ENCODE measurements around the gene BFSP2.

The BFSP2 gene

GRCh38 chr3:133374708-133375402, 25.0 kb upstream of the BFSP2 start:
- DNase-seq (ENCODE audit: low spot score in 2 of 2), result peak; percentile 15 to 48
- Histone ChIP-seq H3K9me3 (no peaks in the 10 kb centered on the region), H3K36me3 (replicated peaks) (no peaks in the 10 kb centered on the region), H3K27me3 (ENCODE audit: low read depth) (peaks cover 3% of the 10 kb centered on the region; the same call in 1 of the 2 replicates), H3K4me1 (peaks cover 3% of the 10 kb centered on the region; the same call in 1 of the 2 replicates), H3K4me3 (no peak overlapping the region)
- in situ Hi-C loops (cut with MboI; ENCODE audit: low sequenced_read_pairs), result no loop called here

- H3K4me3 ChIP-seq, result no peak overlapping the region
- no peaks in the 10 kb centered on the region for H3K9me3 ChIP-seq
- no peak for DNase-seq (ENCODE audit: low spot score in 2 of 2)
- H3K36me3 ChIP-seq (replicated peaks), result no peaks in the 10 kb centered on the region
- peaks cover 3% of the 10 kb centered on the region; the same call in 1 of the 2 replicates for H3K4me1 ChIP-seq
- H3K27me3 ChIP-seq (ENCODE audit: low read depth), result peaks cover 2% of the 10 kb centered on the region; the same call in 1 of the 2 replicates
- in situ Hi-C loops (cut with MboI; ENCODE audit: low sequenced_read_pairs), result no loop called here
Measured at GRCh38 chr3:133375403-133375745, 24.5 kb upstream of the BFSP2 start.

GRCh38 chr3:133376810-133377209, 23.0 kb upstream of the BFSP2 start:
- in situ Hi-C loops (cut with MboI; ENCODE audit: low sequenced_read_pairs), result no loop called here
- Histone ChIP-seq H3K4me3 (no peak overlapping the region), H3K36me3 (replicated peaks) (no peaks in the 10 kb centered on the region), H3K4me1 (peaks cover 3% of the 10 kb centered on the region; the same call in 1 of the 2 replicates), H3K27me3 (ENCODE audit: low read depth) (no peaks in the 10 kb centered on the region), H3K9me3 (no peaks in the 10 kb centered on the region)
- DNase-seq (ENCODE audit: low spot score in 2 of 2), result no peak

GRCh38 chr3:133377396-133377795, 22.5 kb upstream of the BFSP2 start:
- peaks cover 3% of the 10 kb centered on the region; the same call in 1 of the 2 replicates for H3K4me1 ChIP-seq
- H3K27me3 ChIP-seq (ENCODE audit: low read depth), result no peaks in the 10 kb centered on the region
- in situ Hi-C loops (cut with MboI; ENCODE audit: low sequenced_read_pairs), result no loop called here
- no peak overlapping the region for H3K4me3 ChIP-seq
- DNase-seq (ENCODE audit: low spot score in 2 of 2), result peak in 1 of 2 experiments; percentile 14
- H3K36me3 ChIP-seq (replicated peaks), result no peaks in the 10 kb centered on the region
- no peaks in the 10 kb centered on the region for H3K9me3 ChIP-seq

- in situ Hi-C loops (cut with MboI; ENCODE audit: low sequenced_read_pairs), result loop anchor here (5.0 kb wide), 2 partner anchors 338 to 653 kb away; no protein-coding TSS in a partner anchor
- DNase-seq (ENCODE audit: low spot score in 2 of 2), result no peak
- 0 out of 2 replicates have a peak, but pooled peaks cover 2% of the 10 kb centered on the region for H3K27me3 ChIP-seq (ENCODE audit: low read depth)
- no peak overlapping the region for H3K4me3 ChIP-seq
- H3K9me3 ChIP-seq, result no peaks in the 10 kb centered on the region
- peaks cover 3% of the 10 kb centered on the region; the same call in 1 of the 2 replicates for H3K4me1 ChIP-seq
- no peaks in the 10 kb centered on the region for H3K36me3 ChIP-seq (replicated peaks)
Measured at GRCh38 chr3:133379926-133380325, 19.9 kb upstream of the BFSP2 start.

- Histone ChIP-seq H3K9me3 (no peaks in the 10 kb centered on the region), H3K4me3 (no peak overlapping the region), H3K36me3 (replicated peaks) (no peaks in the 10 kb centered on the region), H3K27me3 (ENCODE audit: low read depth) (0 out of 2 replicates have a peak, but pooled peaks cover 2% of the 10 kb centered on the region), H3K4me1 (no peaks in the 10 kb centered on the region; the same call in 1 of the 2 replicates)
- no peak for DNase-seq (ENCODE audit: low spot score in 2 of 2)
- in situ Hi-C loops (cut with MboI; ENCODE audit: low sequenced_read_pairs), result loop anchor here (5.0 kb wide), 2 partner anchors 338 to 653 kb away; no protein-coding TSS in a partner anchor
Measured at GRCh38 chr3:133380481-133381225, 19.2 kb upstream of the BFSP2 start.

GRCh38 chr3:133381346-133382109, 18.3 kb upstream of the BFSP2 start:
- no peak overlapping the region for H3K4me3 ChIP-seq
- H3K9me3 ChIP-seq, result no peaks in the 10 kb centered on the region
- H3K36me3 ChIP-seq (replicated peaks), result no peaks in the 10 kb centered on the region
- in situ Hi-C loops (cut with MboI; ENCODE audit: low sequenced_read_pairs), result loop anchor here (5.0 kb wide), 2 partner anchors 339 to 654 kb away; no protein-coding TSS in a partner anchor
- no peak for DNase-seq (ENCODE audit: low spot score in 2 of 2)
- H3K27me3 ChIP-seq (ENCODE audit: low read depth), result 0 out of 2 replicates have a peak, but pooled peaks cover 2% of the 10 kb centered on the region
- no peaks in the 10 kb centered on the region for H3K4me1 ChIP-seq

- in situ Hi-C loops (cut with MboI; ENCODE audit: low sequenced_read_pairs), result loop anchor here (5.0 kb wide), 2 partner anchors 341 to 656 kb away; no protein-coding TSS in a partner anchor
- Histone ChIP-seq H3K9me3 (no peaks in the 10 kb centered on the region), H3K36me3 (replicated peaks) (no peaks in the 10 kb centered on the region)
Measured at GRCh38 chr3:133383175-133383574, 16.7 kb upstream of the BFSP2 start.

GRCh38 chr3:133383741-133384140, 16.1 kb upstream of the BFSP2 start:
- no peak for DNase-seq (ENCODE audit: low spot score in 2 of 2)
- no peaks in the 10 kb centered on the region for H3K9me3 ChIP-seq
- H3K4me1 ChIP-seq, result no peaks in the 10 kb centered on the region
- H3K4me3 ChIP-seq, result no peak overlapping the region
- no peaks in the 10 kb centered on the region for H3K36me3 ChIP-seq (replicated peaks)
- in situ Hi-C loops (cut with MboI; ENCODE audit: low sequenced_read_pairs), result loop anchor here (5.0 kb wide), 2 partner anchors 341 to 656 kb away; no protein-coding TSS in a partner anchor
- H3K27me3 ChIP-seq (ENCODE audit: low read depth), result 0 out of 2 replicates have a peak, but pooled peaks cover 2% of the 10 kb centered on the region

More at GRCh38 chr3:133383175-133383574, 16.7 kb upstream of the BFSP2 start:
- no peaks in the 10 kb centered on the region for H3K4me1 ChIP-seq
- 0 out of 2 replicates have a peak, but pooled peaks cover 2% of the 10 kb centered on the region for H3K27me3 ChIP-seq (ENCODE audit: low read depth)
- H3K4me3 ChIP-seq, result no peak overlapping the region
- DNase-seq (ENCODE audit: low spot score in 2 of 2), result no peak

- in situ Hi-C loops (cut with MboI; ENCODE audit: low sequenced_read_pairs), result loop anchor here (5.0 kb wide), 2 partner anchors 342 to 657 kb away; no protein-coding TSS in a partner anchor
- no peaks in the 10 kb centered on the region for H3K4me1 ChIP-seq
- no peak overlapping the region for H3K4me3 ChIP-seq
- H3K36me3 ChIP-seq (replicated peaks), result no peaks in the 10 kb centered on the region
- H3K9me3 ChIP-seq, result no peaks in the 10 kb centered on the region
- DNase-seq (ENCODE audit: low spot score in 2 of 2), result peak; percentile 55 to 80
- H3K27me3 ChIP-seq (ENCODE audit: low read depth), result 0 out of 2 replicates have a peak, but pooled peaks cover 2% of the 10 kb centered on the region
Measured at GRCh38 chr3:133384331-133385027, 15.4 kb upstream of the BFSP2 start.

- in situ Hi-C loops (cut with MboI; ENCODE audit: low sequenced_read_pairs), result no loop called here
- H3K4me3 ChIP-seq, result no peak overlapping the region
- H3K9me3 ChIP-seq, result no peaks in the 10 kb centered on the region
- no peak for DNase-seq (ENCODE audit: low spot score in 2 of 2)
- H3K27me3 ChIP-seq (ENCODE audit: low read depth), result 0 out of 2 replicates have a peak, but pooled peaks cover 2% of the 10 kb centered on the region
- no peaks in the 10 kb centered on the region for H3K4me1 ChIP-seq
- no peaks in the 10 kb centered on the region for H3K36me3 ChIP-seq (replicated peaks)
Measured at GRCh38 chr3:133386876-133387275, 13.0 kb upstream of the BFSP2 start.

GRCh38 chr3:133387341-133387740, 12.5 kb upstream of the BFSP2 start:
- Histone ChIP-seq H3K4me1 (no peaks in the 10 kb centered on the region), H3K4me3 (no peak overlapping the region), H3K9me3 (no peaks in the 10 kb centered on the region), H3K27me3 (ENCODE audit: low read depth) (0 out of 2 replicates have a peak, but pooled peaks cover 2% of the 10 kb centered on the region), H3K36me3 (replicated peaks) (no peaks in the 10 kb centered on the region)
- in situ Hi-C loops (cut with MboI; ENCODE audit: low sequenced_read_pairs), result no loop called here
- DNase-seq (ENCODE audit: low spot score in 2 of 2), result no peak
